ENCODE data around the gene EVC.
"Not testable (repeated sequence)": the region's sequence is repeated elsewhere in the genome, so short reads cannot be mapped to it uniquely, and the experiment has no call there.

Gene EVC

DNA sequence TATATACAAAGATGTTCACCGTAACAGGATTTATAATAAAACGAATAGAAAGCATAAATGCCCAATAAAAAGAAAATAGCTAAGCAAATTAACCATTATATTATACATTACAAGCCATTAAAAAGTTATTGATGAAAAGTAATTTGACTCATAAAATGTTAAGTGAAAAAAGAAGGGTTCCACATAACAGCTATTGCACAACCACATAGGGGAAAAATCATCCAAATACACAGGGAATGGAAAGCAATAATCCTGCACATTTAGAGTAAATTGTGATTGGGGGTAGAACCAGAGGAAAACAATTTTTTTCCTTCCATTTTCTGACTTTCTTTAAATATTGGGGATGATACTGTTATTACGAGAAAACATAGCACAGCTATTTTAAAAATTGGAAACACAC is 143.9 kb downstream of the EVC start:
- no peak for DNase-seq

DNA sequence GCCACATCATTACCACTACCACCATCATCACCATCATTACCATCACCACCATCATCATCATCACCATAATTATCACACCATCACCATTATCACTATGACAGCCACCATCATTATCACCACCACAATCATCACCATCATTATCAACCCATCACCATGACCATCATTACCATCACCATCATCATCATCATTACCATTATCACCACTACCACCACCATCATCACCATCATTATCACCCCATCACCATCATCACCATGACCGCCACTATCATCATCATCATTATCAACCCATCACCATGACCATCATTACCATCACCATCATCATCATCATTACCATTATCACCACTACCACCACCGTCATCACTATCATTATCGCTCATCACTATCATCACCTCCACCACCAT is 145.4 kb downstream of the EVC start:
- DNase-seq: not testable (repeated sequence)

DNA sequence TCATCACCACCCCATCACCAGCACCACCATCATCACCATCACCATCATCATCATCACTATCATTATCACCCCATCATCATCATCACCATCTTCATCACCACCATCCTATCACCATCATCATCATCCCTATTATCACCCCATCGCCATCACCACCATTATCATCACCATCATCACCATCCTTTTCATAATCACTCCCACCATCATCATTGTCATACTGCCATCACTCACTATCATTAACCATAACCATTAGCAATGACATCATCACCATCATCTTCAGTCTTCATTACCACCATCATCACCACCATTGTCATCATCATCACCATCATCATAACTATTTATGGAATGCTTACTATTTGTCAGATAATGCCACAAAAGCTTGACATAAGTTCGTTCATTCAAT is 146.2 kb downstream of the EVC start:
- DNase-seq: no peak

- DNase-seq: no peak
Observed at GRCh38 chr4:5858020-5858769, 147.2 kb downstream of the EVC start.

DNA sequence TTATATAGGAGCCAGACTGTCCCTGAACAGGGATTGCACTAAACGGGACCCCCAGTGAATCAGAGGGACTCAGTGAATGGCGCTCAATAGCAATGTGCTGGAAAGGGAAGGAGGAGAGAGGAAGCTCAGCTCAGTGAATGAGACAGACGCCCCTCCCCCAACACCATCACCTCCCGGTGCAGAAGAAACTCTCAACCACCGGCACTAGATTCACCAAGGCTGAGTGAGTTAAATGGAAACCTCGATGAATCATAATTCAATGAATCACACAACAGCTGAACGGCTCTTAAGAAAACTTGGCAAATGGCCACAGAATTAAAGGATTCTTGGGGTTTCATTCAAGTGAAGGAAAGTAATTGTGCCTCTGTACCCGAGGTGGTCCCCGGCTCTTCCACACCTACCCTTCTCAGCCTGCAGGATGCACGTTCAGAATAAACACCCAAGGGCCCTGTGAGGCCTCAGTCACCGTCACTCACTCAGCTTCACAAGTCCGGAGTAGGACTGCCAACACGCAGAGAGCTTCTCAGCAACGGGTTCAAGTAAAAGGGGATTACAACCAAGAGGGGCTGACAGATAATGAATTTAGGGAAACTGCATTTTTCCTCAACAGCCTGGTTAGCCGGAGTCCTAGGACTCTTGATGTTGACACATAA is 152.6 kb downstream of the EVC start:
- no peak for DNase-seq

Measured in CD4-positive, alpha-beta T cell treated with Interleukin-6 for 4 hours (primary cell).